ENCODE results near the gene GTPBP1. TPM values are rescaled to one million over a fixed set of nuclear protein-coding genes. Genes with fewer than 3 reads are reported as not detected.

The GTPBP1 gene
- total and polyA plus RNA-seq, 2 of the 13 experiments (the other 11 are each of a cell fraction or from before 2014, with no cell fraction given): 22.3 to 27.0 TPM

- peak; percentile 33; the same call in 1 of the 2 replicates for TF ChIP-seq ZHX2 (IDR thresholded peaks at IDR 0.05; ENCODE audit: low read depth)
- no peak for TF ChIP-seq ZHX2 (CRISPR knock-in tag; IDR thresholded peaks at IDR 0.05; ENCODE audit: borderline replicate concordance)
- no peak for TF ChIP-seq ZBTB1 (CRISPR knock-in tag; IDR thresholded peaks at IDR 0.05; ENCODE audit: borderline replicate concordance)
- TF ChIP-seq TRIM24 (CRISPR knock-in tag; IDR thresholded peaks at IDR 0.05): 0 out of 2 replicates have a peak, but pooled peaks have one; percentile 20
- TF ChIP-seq AGO1 (IDR thresholded peaks at IDR 0.05; ENCODE audit: low read depth, low read length, poor library complexity, severe bottlenecking): no peak
- no peak for TF ChIP-seq RFX1 (IDR thresholded peaks at IDR 0.05)
- TF ChIP-seq NKX3-1 (CRISPR knock-in tag; IDR thresholded peaks at IDR 0.05): no peak
- TF ChIP-seq CSRNP2 (CRISPR knock-in tag; conservative IDR thresholded peaks at IDR 0.05; ENCODE audit: low read depth): no peak
- TF ChIP-seq ZNF225 (CRISPR knock-in tag; IDR thresholded peaks at IDR 0.05): peak; percentile 58; the same call in 1 of the 2 replicates
- no peak for TF ChIP-seq ZNF251 (CRISPR knock-in tag; IDR thresholded peaks at IDR 0.05)
- TF ChIP-seq ZNF24 (IDR thresholded peaks at IDR 0.05): no peak
- no peak for TF ChIP-seq SMYD3 (CRISPR knock-in tag; IDR thresholded peaks at IDR 0.05)
- no peak; the same call in 1 of the 2 replicates for TF ChIP-seq JDP2 (CRISPR knock-in tag; IDR thresholded peaks at IDR 0.05; ENCODE audit: borderline replicate concordance)
- no peak for TF ChIP-seq NFE2L1 (CRISPR knock-in tag; IDR thresholded peaks at IDR 0.05; ENCODE audit: borderline replicate concordance)
- no peak for TF ChIP-seq THYN1 (CRISPR knock-in tag; IDR thresholded peaks at IDR 0.05; ENCODE audit: borderline replicate concordance, low read depth)
- TF ChIP-seq CEBPZ (IDR thresholded peaks at IDR 0.05; ENCODE audit: low read length): no peak
- TF ChIP-seq ASH2L (IDR thresholded peaks at IDR 0.05; ENCODE audit: insufficient read length, low read depth, low read length): peak; percentile 32
- TF ChIP-seq ZNF879 (CRISPR knock-in tag; IDR thresholded peaks at IDR 0.05): no peak
- TF ChIP-seq RARG (CRISPR knock-in tag; IDR thresholded peaks at IDR 0.05; ENCODE audit: low read depth): 0 out of 2 replicates have a peak, but pooled peaks have one; percentile 66
These were observed 49.6 kb downstream of the GTPBP1 start (continued) for GRCh38 chr22:38755155-38755910.
